K562 (cell line): ENCODE data around the gene CD68. TPM values are rescaled to one million over a fixed set of nuclear protein-coding genes. Genes with fewer than 3 reads are reported as not detected.

ENCODE experiments used
- ATAC-seq: fragments of 200-7000 bp; cut with Tn5 transposase; 3 replicates; pipeline ENCODE4 v1.9.1; 2020; ENCODE audit warnings: moderate library complexity
- BruUV-seq: library from RNA; stranded (reverse); fragments of 400-500 nt; replicated peaks from 2 replicates; lab custom pipeline; 2021; lab: Mats Ljungman, UMichigan
- CTCF ChIA-PET: fragments of 300-600 bp; formaldehyde crosslinking; extraction: SDS; loops from one replicate; lab custom pipeline; 2021; ENCODE audit warnings: low intra/inter-chr PET ratio; lab: Yijun Ruan, JAX
- POLR2A ChIA-PET: fragments of 300-600, 350-650 bp; sonication (Branson Sonifier 250); formaldehyde crosslinking; extraction: SDS; loops from one replicate; lab custom pipeline; 2021; ENCODE audit warnings: antibody characterized with exemption, inconsistent platforms; lab: Yijun Ruan, JAX
- DNase-seq, 4 experiments: peaks; one replicate each; pipeline versions ENCODE4 v3.0.0 to v3.0.0-alpha.2; 2011 to 2018; ENCODE audit warnings: low spot score in 3 of 4, mixed read lengths in 3 of 4; ENCODE audit errors: extremely low read depth in 1 of 4
- FAIRE-seq: peaks from 2 replicates; lab custom pipeline; 2011; peaks lifted over from hg19 to GRCh38; lab: Jason Lieb, UNC
- H2AFZ ChIP-seq: 2 replicates; pipeline ENCODE4 v1.6.0; 2011; ENCODE audit warnings: low read depth, low read length, control low read depth, inconsistent platforms
- H3K27ac ChIP-seq: fragments of 200-600 bp; 3 replicates; pipeline ENCODE4 v1.8.0; 2011; ENCODE audit warnings: low read depth, mild to moderate bottlenecking, control low read depth, inconsistent platforms, low read length, moderate library complexity, mixed read lengths; ENCODE audit errors: extremely low read depth
- H3K27me3 ChIP-seq, 2 experiments: fragments of 300-600 bp in 1 of 2; 2 replicates in 1 of 2; 3 replicates in 1 of 2; pipeline versions ENCODE4 v1.6.0 to v1.8.0; 2011; ENCODE audit warnings: inconsistent platforms in 2 of 2, low read length in 2 of 2, mild to moderate bottlenecking in 1 of 2, mixed read lengths in 1 of 2, moderate library complexity in 1 of 2; ENCODE audit not compliant: control insufficient read depth in 2 of 2, insufficient read depth in 2 of 2
- H3K36me3 ChIP-seq: fragments of 300-600 bp; 3 replicates; pipeline ENCODE4 v1.8.0; 2011; ENCODE audit warnings: mild to moderate bottlenecking, low read length, inconsistent platforms; ENCODE audit not compliant: control insufficient read depth, insufficient read depth
- H3K4me1 ChIP-seq, 2 experiments: fragments of 200-600 bp in 1 of 2; replicated peaks in 1 of 2; 2 replicates in 1 of 2; 3 replicates in 1 of 2; pipeline versions ENCODE4 v1.5.1 to v1.8.0; 2011; ENCODE audit warnings: inconsistent platforms in 2 of 2, low read length in 2 of 2, mild to moderate bottlenecking in 1 of 2, mixed read lengths in 1 of 2, moderate library complexity in 1 of 2; ENCODE audit not compliant: control insufficient read depth in 2 of 2, insufficient read depth in 2 of 2
- H3K4me2 ChIP-seq: 2 replicates; pipeline ENCODE4 v1.6.1; 2011; ENCODE audit warnings: low read length, control low read depth, inconsistent platforms, mixed read lengths; ENCODE audit not compliant: insufficient read depth
- H3K4me3 ChIP-seq: fragments of 200-600 bp; sonication (generic), shearing (Covaris generic); 2 replicates; pipeline ENCODE4 v1.5.1; 2016; ENCODE audit warnings: control low read depth, inconsistent platforms
- H3K79me2 ChIP-seq: fragments of 200-600 bp; 3 replicates; pipeline ENCODE4 v1.8.0; 2011; ENCODE audit warnings: low read length, inconsistent platforms; ENCODE audit not compliant: control insufficient read depth, insufficient read depth
- H3K9ac ChIP-seq, 2 experiments: 2 replicates each; pipeline versions ENCODE4 v1.6.0 to v1.6.1; 2011; ENCODE audit warnings: low read depth in 2 of 2, low read length in 2 of 2, control low read depth in 1 of 2, inconsistent platforms in 1 of 2, mild to moderate bottlenecking in 1 of 2, mixed read lengths in 1 of 2; ENCODE audit not compliant: insufficient read depth in 1 of 2
- H3K9me1 ChIP-seq: one replicate; pipeline ENCODE4 v1.6.0; 2011; ENCODE audit warnings: inconsistent platforms, mild to moderate bottlenecking, low read length, moderate library complexity; ENCODE audit not compliant: control insufficient read depth, insufficient read depth
- H3K9me3 ChIP-seq: replicated peaks from 2 replicates; pipeline ENCODE4 v1.5.1; 2011; ENCODE audit warnings: low read depth, low read length, inconsistent platforms; ENCODE audit not compliant: control insufficient read depth, insufficient read depth
- H4K20me1 ChIP-seq: replicated peaks from 2 replicates; pipeline ENCODE4 v1.6.1; 2011; ENCODE audit warnings: low read length, inconsistent platforms, mixed read lengths; ENCODE audit not compliant: control insufficient read depth, insufficient read depth
- ARID1B ChIP-seq: fragments of 450-650 bp; IDR thresholded peaks from 2 replicates; pipeline ENCODE4 v1.6.1; 2016; ENCODE audit warnings: antibody characterized with exemption, mild to moderate bottlenecking, inconsistent platforms
- CBFA2T2 ChIP-seq: fragments of 450-650 bp; conservative IDR thresholded peaks from 2 replicates; pipeline ENCODE4 v1.6.1; 2017; ENCODE audit warnings: mild to moderate bottlenecking
- CBFA2T3 ChIP-seq: fragments of 450-650 bp; IDR thresholded peaks from 2 replicates; pipeline ENCODE4 v1.6.1; 2017
- CCNT2 ChIP-seq: IDR thresholded peaks from 2 replicates; pipeline ENCODE4 v1.6.1; 2011; ENCODE audit warnings: borderline replicate concordance, low read depth, mild to moderate bottlenecking, moderate library complexity, mixed read lengths, low read length; ENCODE audit not compliant: insufficient read length; ENCODE audit errors: extremely low read depth
- CREM ChIP-seq: IDR thresholded peaks from 2 replicates; pipeline ENCODE4 v1.6.1; 2014; ENCODE audit warnings: antibody characterized with exemption, low read depth
- ESRRB ChIP-seq: fragments of 250-450 bp; sonication (Bioruptor Pico); IDR thresholded peaks from 2 replicates; pipeline ENCODE4 v1.5.0; 2020; ENCODE audit warnings: mild to moderate bottlenecking, moderate library complexity, borderline replicate concordance
- HDAC1 ChIP-seq, 2 experiments: fragments of 450-650 bp; IDR thresholded peaks; 2 replicates each; pipeline ENCODE4 v1.6.1; 2016 to 2017; ENCODE audit warnings: inconsistent platforms in 1 of 2, mild to moderate bottlenecking in 1 of 2, moderate library complexity in 1 of 2
- HDAC2 ChIP-seq: fragments of 450-650 bp; IDR thresholded peaks from 2 replicates; pipeline ENCODE4 v1.6.1; 2016; ENCODE audit warnings: mild to moderate bottlenecking
- KDM1A ChIP-seq, 2 experiments: fragments of 450-650 bp; IDR thresholded peaks; 2 replicates each; pipeline ENCODE4 v1.6.1; 2016; ENCODE audit warnings: mild to moderate bottlenecking in 2 of 2
- KLF10 ChIP-seq: fragments of 250-450 bp; sonication (Bioruptor Pico); IDR thresholded peaks from 2 replicates; pipeline ENCODE4 v1.6.1; 2021; ENCODE audit warnings: matching md5 sums
- KLF16 ChIP-seq: IDR thresholded peaks from 2 replicates; pipeline ENCODE4 v1.6.1; 2016; ENCODE audit warnings: antibody characterized with exemption
- PML ChIP-seq: IDR thresholded peaks from 2 replicates; pipeline ENCODE4 v1.6.1; 2012; ENCODE audit warnings: low read length, inconsistent platforms
- POLR2AphosphoS5 ChIP-seq: IDR thresholded peaks from 2 replicates; pipeline ENCODE4 v1.6.1; 2011; ENCODE audit warnings: mild to moderate bottlenecking, low read depth, low read length, moderate library complexity; ENCODE audit not compliant: control insufficient read depth, insufficient read depth
- RCOR1 ChIP-seq, 2 experiments: IDR thresholded peaks; 2 replicates each; pipeline ENCODE4 v1.6.1; 2012; ENCODE audit warnings: low read depth in 2 of 2, low read length in 2 of 2, borderline replicate concordance in 1 of 2, improper control_type of control experiment in 1 of 2
- TAL1 ChIP-seq: fragments of 450-650 bp; IDR thresholded peaks from 2 replicates; pipeline ENCODE4 v1.6.1; 2016; ENCODE audit warnings: mild to moderate bottlenecking
- TCF3 ChIP-seq: sonication (generic); formaldehyde crosslinking; IDR thresholded peaks from 2 replicates; pipeline ENCODE4 v1.4.0; 2020; ENCODE audit warnings: mild to moderate bottlenecking, missing genetic modification reagents
- TEAD4 ChIP-seq, 2 experiments: sonication (generic) in 1 of 2; formaldehyde crosslinking in 1 of 2; IDR thresholded peaks; 2 replicates each; pipeline versions ENCODE4 v1.6.1 to v1.8.0; 2012 to 2022; ENCODE audit warnings: borderline replicate concordance in 1 of 2, inconsistent platforms in 1 of 2, low read length in 1 of 2, mild to moderate bottlenecking in 1 of 2, missing genetic modification reagents in 1 of 2
- WGBS: fragments of 100-300 bp; shearing (Covaris generic); methylation state at CpG from one replicate; pipeline ENCODE4 v1.1.6; 2016; ENCODE audit warnings: low coverage, mixed read lengths; ENCODE audit not compliant: insufficient coverage; ENCODE audit errors: missing lambda C conversion rate; 5-methylcytosine and 5-hydroxymethylcytosine counted together
- in situ Hi-C: fragments of 300-500 bp; cut with MboI; formaldehyde crosslinking; loops from 4 replicates; pipeline ENCODE4 v1.15.0; 2018; ENCODE audit warnings: inconsistent platforms, mixed read lengths
- intact Hi-C: fragments of 100-400 bp; cut with micrococcal nuclease; formaldehyde crosslinking; loops from 2 replicates; pipeline ENCODE4 v1.14.2; 2022
- polyA plus RNA-seq, 8 experiments: library from polyadenylated mRNA; depleted of rRNA in 4 of 8; stranded (reverse) in 5 of 8; unstranded in 3 of 8; fragments of >200 nt; fragmentation: Nextera tagmentation in 2 of 8; fragmentation: Illumina TruSeq in 1 of 8; extraction: Ambion mirVana in 2 of 8; extraction: Trizol in 1 of 8; gene quantifications; 2 replicates each; pipeline versions ENCODE4 v1.2.1 to v1.2.3, GENCODE V29; 2011 to 2014; ENCODE audit warnings: inconsistent platforms in 1 of 8, missing spikeins in 1 of 8
- total RNA-seq, 7 experiments: library from RNA; depleted of rRNA in 6 of 7; stranded (reverse); fragments of >200 nt in 6 of 7; fragmentation: Illumina TruSeq in 2 of 7; extraction: Trizol in 2 of 7; gene quantifications; 2 replicates each; pipeline versions ENCODE4 v1.2.1 to v1.2.3, GENCODE V29; 2011 to 2021; ENCODE audit warnings: low replicate concordance in 1 of 7
- TF ChIP-seq, protein P1 (sequence below), 2 experiments: IDR thresholded peaks in 1 of 2; conservative IDR thresholded peaks in 1 of 2; 2 replicates each; pipeline ENCODE4 v1.6.1; 2016; ENCODE audit warnings: low read depth in 2 of 2, mild to moderate bottlenecking in 1 of 2, missing compliant biosample characterization in 1 of 2, missing genetic modification characterization in 1 of 2, moderate library complexity in 1 of 2

Gene CD68
- total and polyA plus RNA-seq, 9 of the 15 experiments (the other 6 are each of a cell fraction or from before 2014, with no cell fraction given) = 28.2 to 89.8 (median 37.7) TPM

DNA sequence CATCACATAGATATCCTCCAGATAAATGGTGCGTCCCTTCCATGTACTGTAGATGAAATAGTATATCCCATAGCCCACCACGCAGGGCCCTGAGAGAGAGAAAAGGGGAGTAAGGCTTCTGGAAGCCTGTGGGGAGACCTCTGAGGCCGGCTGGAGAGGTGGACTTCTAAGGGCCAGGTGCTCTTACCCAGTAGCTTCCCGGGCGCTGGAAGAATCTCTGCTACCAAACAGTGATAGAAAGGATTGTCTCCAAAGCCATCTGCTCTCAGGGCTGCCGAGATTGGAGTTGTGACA is 47.5 kb downstream of the CD68 start:
- BruUV-seq = no TSS peak

More for the DNA sequence above, 47.5 kb downstream of the CD68 start:
- peaks cover 0 to 17% of the 10 kb centered on the region in 2 experiments; a peak in 4 of 5 replicates for H3K4me1 ChIP-seq
- TF ChIP-seq PML = 0 out of 2 replicates have a peak, but pooled peaks have one; percentile 26
- TF ChIP-seq KLF10 = no peak
- peak; percentile 39; the same call in 1 of the 2 replicates for TF ChIP-seq KLF16
- peak; percentile 42; the same call in 1 of the 2 replicates for TF ChIP-seq POLR2AphosphoS5
- TF ChIP-seq ARID1B = 0 out of 2 replicates have a peak, but pooled peaks have one; percentile 39
- TF ChIP-seq ESRRB (CRISPR knock-in tag) = no peak
- 0 out of 2 replicates have a peak, but pooled peaks have one; percentile 9 for TF ChIP-seq CREM
- peak; percentile 76 for TF ChIP-seq TEAD4 (IDR thresholded peaks at IDR 0.05; ENCODE audit: low read length)
- TF ChIP-seq TEAD4 (CRISPR knock-in tag; IDR thresholded peaks at IDR 0.05; ENCODE audit: borderline replicate concordance) = no peak
- TF ChIP-seq, protein P1, sequence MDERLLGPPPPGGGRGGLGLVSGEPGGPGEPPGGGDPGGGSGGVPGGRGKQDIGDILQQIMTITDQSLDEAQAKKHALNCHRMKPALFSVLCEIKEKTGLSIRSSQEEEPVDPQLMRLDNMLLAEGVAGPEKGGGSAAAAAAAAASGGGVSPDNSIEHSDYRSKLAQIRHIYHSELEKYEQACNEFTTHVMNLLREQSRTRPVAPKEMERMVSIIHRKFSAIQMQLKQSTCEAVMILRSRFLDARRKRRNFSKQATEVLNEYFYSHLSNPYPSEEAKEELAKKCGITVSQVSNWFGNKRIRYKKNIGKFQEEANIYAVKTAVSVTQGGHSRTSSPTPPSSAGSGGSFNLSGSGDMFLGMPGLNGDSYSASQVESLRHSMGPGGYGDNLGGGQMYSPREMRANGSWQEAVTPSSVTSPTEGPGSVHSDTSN (CRISPR knock-in tag; IDR thresholded peaks at IDR 0.05; ENCODE audit: low read depth) = no peak
- TF ChIP-seq, protein P1 (tag; conservative IDR thresholded peaks at IDR 0.05; ENCODE audit: low read depth) = no peak
- TF ChIP-seq RCOR1 (IDR thresholded peaks at IDR 0.05; ENCODE audit: borderline replicate concordance in 1 of 2, low read depth in 2 of 2, low read length in 2 of 2) = peak; percentile 75 to 99
- peak; percentile 68 for TF ChIP-seq CBFA2T2
- peak; percentile 98 for TF ChIP-seq KDM1A (IDR thresholded peaks at IDR 0.05)
- TF ChIP-seq TCF3 = peak; percentile 61
- TF ChIP-seq TAL1 = peak; percentile 55
- TF ChIP-seq CCNT2 = no peak
- peak in 1 of 2 experiments; percentile 67; a peak in 2 of 4 replicates for TF ChIP-seq HDAC1 (IDR thresholded peaks at IDR 0.05)
- TF ChIP-seq CBFA2T3 = peak; percentile 83
- TF ChIP-seq HDAC2 = peak; percentile 57; the same call in 1 of the 2 replicates
- H3K36me3 ChIP-seq = no peaks in the 10 kb centered on the region
- DNase-seq (no peak), ATAC-seq (no peak), FAIRE-seq (no peak)
- 0% methylated on average over 3 of the region's 6 CpGs for WGBS
- H2AFZ ChIP-seq = no peak overlapping the region
- no peaks in the 10 kb centered on the region for H4K20me1 ChIP-seq
- H3K9me3 ChIP-seq = no peaks in the 10 kb centered on the region
- peak overlapping the region; percentile 77 for H3K4me2 ChIP-seq
- in situ Hi-C loops (no loop called here), intact Hi-C loops (no loop called here)
- CTCF ChIA-PET = no interaction called here
- no peaks in the 10 kb centered on the region for H3K79me2 ChIP-seq
- H3K27me3 ChIP-seq = no peaks in the 10 kb centered on the region
- H3K9me1 ChIP-seq = no peaks in the 10 kb centered on the region
- POLR2A ChIA-PET = interaction anchor here (0.7 to 3.5 kb wide), 5 partner anchors 9 to 60 kb away, joined by 3 to 38 read pairs (median 5); partner anchors contain the start of genes FXR2, TP53 and WRAP53
- H3K4me3 ChIP-seq = peak overlapping the region; percentile 51
- H3K27ac ChIP-seq = no peak overlapping the region
- peak overlapping the region in 1 of 2 experiments; percentile 92; a peak in 2 of 4 replicates for H3K9ac ChIP-seq
